ENCODE data around the gene EML1.
A peak's percentile ranks its signal among the peaks of the same experiment; 100 is the strongest.

EML1 gene

DNA sequence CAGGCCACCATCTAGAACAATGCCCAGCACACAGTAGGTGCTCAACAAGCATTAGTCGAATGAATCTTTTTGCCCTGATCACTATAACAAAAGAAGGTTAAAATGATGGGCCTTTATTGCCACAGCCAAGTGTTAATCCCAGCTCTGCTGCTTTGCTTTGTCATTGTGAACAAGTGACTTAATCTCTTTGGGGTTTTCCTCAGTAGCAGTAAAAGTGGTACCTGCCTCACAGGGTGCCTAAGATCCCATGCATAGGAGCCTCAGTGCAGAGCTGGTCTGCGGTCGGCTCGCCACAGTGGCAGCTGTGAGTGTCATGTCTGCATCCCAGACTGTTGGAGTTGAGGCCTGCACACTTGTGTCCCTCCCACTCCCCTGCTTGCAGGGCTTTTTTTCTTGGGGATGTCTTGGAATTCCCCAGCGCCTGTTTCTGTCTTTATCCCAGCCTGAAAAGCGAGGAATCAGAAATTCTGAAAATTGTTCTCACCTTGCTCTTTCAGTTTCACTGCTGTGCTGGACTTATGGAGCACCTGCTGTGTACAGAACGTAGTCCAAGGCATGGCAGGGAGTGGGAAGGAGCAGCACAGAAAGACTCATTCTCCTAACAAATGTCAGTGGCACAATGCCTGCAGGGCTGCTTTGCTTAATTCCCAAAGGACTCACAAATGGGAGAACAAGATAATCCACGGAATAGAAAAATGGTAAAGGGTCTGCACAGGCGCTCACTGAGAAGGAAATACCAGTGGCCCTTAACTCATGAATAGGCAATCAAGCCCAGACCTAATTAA is 90.8 kb downstream of the EML1 start:
- CTCF ChIA-PET = interaction anchor here (0.7 to 1.0 kb wide), 2 partner anchors 77 to 125 kb away, joined by 3 to 4 read pairs; no protein-coding TSS in a partner anchor
- TF ChIP-seq ELF4 (IDR thresholded peaks at IDR 0.05) (no peak), ZNF384 (IDR thresholded peaks at IDR 0.05) (no peak), FOXK2 (IDR thresholded peaks at IDR 0.05) (no peak), ARNT (IDR thresholded peaks at IDR 0.05) (no peak), L3MBTL2 (conservative IDR thresholded peaks at IDR 0.05) (no peak), FOXA1 (IDR thresholded peaks at IDR 0.05) (no peak), NFRKB (IDR thresholded peaks at IDR 0.05) (no peak), CTBP1 (IDR thresholded peaks at IDR 0.05; ENCODE audit: borderline replicate concordance) (no peak), SP1 (IDR thresholded peaks at IDR 0.05) (no peak), SUZ12 (IDR thresholded peaks at IDR 0.05) (no peak), FOXM1 (IDR thresholded peaks at IDR 0.05; ENCODE audit: borderline replicate concordance) (no peak), LEF1 (IDR thresholded peaks at IDR 0.05; ENCODE audit: borderline replicate concordance) (no peak), HDGF (IDR thresholded peaks at IDR 0.05; ENCODE audit: borderline replicate concordance) (no peak)
- TF ChIP-seq, protein P1, sequence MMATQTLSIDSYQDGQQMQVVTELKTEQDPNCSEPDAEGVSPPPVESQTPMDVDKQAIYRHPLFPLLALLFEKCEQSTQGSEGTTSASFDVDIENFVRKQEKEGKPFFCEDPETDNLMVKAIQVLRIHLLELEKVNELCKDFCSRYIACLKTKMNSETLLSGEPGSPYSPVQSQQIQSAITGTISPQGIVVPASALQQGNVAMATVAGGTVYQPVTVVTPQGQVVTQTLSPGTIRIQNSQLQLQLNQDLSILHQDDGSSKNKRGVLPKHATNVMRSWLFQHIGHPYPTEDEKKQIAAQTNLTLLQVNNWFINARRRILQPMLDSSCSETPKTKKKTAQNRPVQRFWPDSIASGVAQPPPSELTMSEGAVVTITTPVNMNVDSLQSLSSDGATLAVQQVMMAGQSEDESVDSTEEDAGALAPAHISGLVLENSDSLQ (IDR thresholded peaks at IDR 0.05) = no peak

DNA sequence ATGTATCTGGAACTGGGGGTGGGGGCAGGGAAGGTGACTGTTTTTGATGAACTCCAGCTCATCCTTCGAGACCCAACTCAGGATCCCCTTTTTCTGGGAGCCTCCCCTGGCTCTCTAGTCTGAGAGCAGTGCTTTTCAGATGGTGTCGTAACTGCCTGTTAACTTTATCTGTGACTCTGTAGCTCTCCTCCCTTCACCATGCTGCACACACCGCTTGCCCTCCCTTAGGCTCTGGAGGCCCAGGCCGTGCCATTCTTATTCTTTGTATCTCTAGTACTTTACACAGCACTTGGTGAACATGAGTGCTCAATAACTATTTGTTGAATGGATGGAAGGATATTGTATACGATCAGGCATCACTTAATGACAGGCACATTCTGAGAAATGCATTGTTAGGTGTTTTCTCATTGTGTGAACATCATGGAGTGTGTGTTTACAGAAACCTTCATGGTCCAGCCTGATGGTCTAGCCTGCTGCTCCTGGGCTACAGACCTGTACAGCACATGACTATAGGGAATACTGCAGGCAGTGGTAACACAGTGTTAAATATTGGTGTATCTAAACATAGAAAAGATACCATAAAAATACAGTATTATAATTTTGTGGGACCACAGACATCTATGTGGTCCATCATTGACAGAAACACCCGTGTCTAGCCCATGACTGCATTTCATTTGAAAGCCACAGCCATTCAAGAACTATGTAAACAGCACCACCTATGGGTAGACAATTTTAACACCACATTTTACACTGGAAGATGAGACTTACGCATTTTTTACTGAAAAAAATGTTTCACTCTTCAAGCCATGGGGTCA is 91.8 kb downstream of the EML1 start:
- POLR2A ChIA-PET = no interaction called here
- CTCF ChIA-PET = interaction anchor here (0.7 to 1.8 kb wide), 4 partner anchors 9 to 126 kb away, joined by 3 to 8 read pairs (median 4); no protein-coding TSS in a partner anchor
- no peak for TF ChIP-seq L3MBTL2 (conservative IDR thresholded peaks at IDR 0.05)
- TF ChIP-seq HDGF (IDR thresholded peaks at IDR 0.05; ENCODE audit: borderline replicate concordance) = no peak
- TF ChIP-seq FOXA1 (IDR thresholded peaks at IDR 0.05) = no peak
- no peak for TF ChIP-seq FOXK2 (IDR thresholded peaks at IDR 0.05)
- no peak for TF ChIP-seq LEF1 (IDR thresholded peaks at IDR 0.05; ENCODE audit: borderline replicate concordance)
- TF ChIP-seq SUZ12 (IDR thresholded peaks at IDR 0.05) = no peak
- no peak for TF ChIP-seq NFRKB (IDR thresholded peaks at IDR 0.05)
- TF ChIP-seq CTBP1 (IDR thresholded peaks at IDR 0.05; ENCODE audit: borderline replicate concordance) = no peak
- no peak for TF ChIP-seq ELF4 (IDR thresholded peaks at IDR 0.05)
- no peak for TF ChIP-seq TARDBP (IDR thresholded peaks at IDR 0.05)
- no peak for TF ChIP-seq ARNT (IDR thresholded peaks at IDR 0.05)
- TF ChIP-seq ZNF384 (IDR thresholded peaks at IDR 0.05) = no peak
- no peak for TF ChIP-seq SP1 (IDR thresholded peaks at IDR 0.05)
- no peak for TF ChIP-seq FOXM1 (IDR thresholded peaks at IDR 0.05; ENCODE audit: borderline replicate concordance)
- TF ChIP-seq, protein P1 (IDR thresholded peaks at IDR 0.05) = no peak
- TF ChIP-seq BHLHE40 (IDR thresholded peaks at IDR 0.05; ENCODE audit: borderline replicate concordance) = no peak
- peak; percentile 49 for DNase-seq (ENCODE audit: extremely low spot score)

More for the DNA sequence above, 90.8 kb downstream of the EML1 start:
- POLR2A ChIA-PET = interaction anchor here (0.7 kb wide), 1 partner anchor 87 kb away, joined by 3 read pairs; no protein-coding TSS in a partner anchor
- no peak for DNase-seq (ENCODE audit: extremely low spot score)

DNA sequence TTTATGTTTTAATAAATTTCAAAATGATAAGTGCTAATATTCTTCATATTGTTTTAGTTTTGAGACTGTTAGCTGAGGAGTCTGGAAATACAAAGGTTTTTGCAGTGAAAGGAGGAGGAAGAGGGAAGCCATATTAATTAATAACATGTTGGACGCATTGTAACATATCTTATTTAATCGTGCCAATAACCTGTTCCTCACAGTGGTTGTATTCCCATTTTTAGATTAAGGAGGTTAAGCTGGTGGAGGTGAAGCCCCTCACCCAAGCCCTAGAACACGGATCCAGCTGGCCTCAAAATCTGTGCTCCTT is 92.4 kb downstream of the EML1 start:
- POLR2A ChIA-PET = no interaction called here
- TF ChIP-seq, protein P1 (IDR thresholded peaks at IDR 0.05) = no peak
- TF ChIP-seq ELF4 (IDR thresholded peaks at IDR 0.05) = no peak
- TF ChIP-seq SP1 (IDR thresholded peaks at IDR 0.05) = no peak
- TF ChIP-seq NFRKB (IDR thresholded peaks at IDR 0.05) = no peak
- TF ChIP-seq TARDBP (IDR thresholded peaks at IDR 0.05) = no peak
- no peak for TF ChIP-seq LEF1 (IDR thresholded peaks at IDR 0.05; ENCODE audit: borderline replicate concordance)
- TF ChIP-seq ZNF384 (IDR thresholded peaks at IDR 0.05) = no peak
- no peak for TF ChIP-seq L3MBTL2 (conservative IDR thresholded peaks at IDR 0.05)
- TF ChIP-seq BHLHE40 (IDR thresholded peaks at IDR 0.05; ENCODE audit: borderline replicate concordance) = no peak
- no peak for TF ChIP-seq HDGF (IDR thresholded peaks at IDR 0.05; ENCODE audit: borderline replicate concordance)
- TF ChIP-seq FOXK2 (IDR thresholded peaks at IDR 0.05) = no peak
- no peak for TF ChIP-seq FOXM1 (IDR thresholded peaks at IDR 0.05; ENCODE audit: borderline replicate concordance)
- no peak for TF ChIP-seq CTBP1 (IDR thresholded peaks at IDR 0.05; ENCODE audit: borderline replicate concordance)
- no peak for TF ChIP-seq FOXA1 (IDR thresholded peaks at IDR 0.05)

DNA sequence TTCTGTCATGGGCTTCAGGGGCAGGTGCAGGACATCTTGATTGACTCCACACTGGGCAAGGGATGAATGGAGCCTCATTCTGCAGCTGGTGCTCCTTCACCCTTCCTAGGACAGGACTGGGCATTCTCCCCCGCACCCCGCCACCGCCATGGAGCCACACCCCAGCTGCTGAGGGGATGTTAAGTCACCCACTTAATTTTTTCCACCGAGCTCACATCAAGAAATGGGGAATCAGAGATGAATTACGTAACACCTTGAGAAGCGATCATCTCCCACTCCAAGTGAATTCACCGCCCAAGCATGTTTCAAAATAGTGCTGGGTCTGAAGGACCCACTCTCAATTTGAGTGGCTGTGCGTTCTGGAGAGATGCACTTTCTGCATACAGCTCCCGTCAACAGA is 94.2 kb downstream of the EML1 start:
- TF ChIP-seq LEF1 (IDR thresholded peaks at IDR 0.05; ENCODE audit: borderline replicate concordance) = no peak
- no peak for TF ChIP-seq FOXM1 (IDR thresholded peaks at IDR 0.05; ENCODE audit: borderline replicate concordance)
- no peak for TF ChIP-seq FOXK2 (IDR thresholded peaks at IDR 0.05)
- TF ChIP-seq CTBP1 (IDR thresholded peaks at IDR 0.05; ENCODE audit: borderline replicate concordance) = no peak
- no peak for TF ChIP-seq SP1 (IDR thresholded peaks at IDR 0.05)
- TF ChIP-seq TARDBP (IDR thresholded peaks at IDR 0.05) = no peak
- TF ChIP-seq BHLHE40 (IDR thresholded peaks at IDR 0.05; ENCODE audit: borderline replicate concordance) = no peak
- no peak for TF ChIP-seq FOXA1 (IDR thresholded peaks at IDR 0.05)
- POLR2A ChIA-PET = no interaction called here
- no peak for DNase-seq (ENCODE audit: extremely low spot score)
- CTCF ChIA-PET = interaction anchor here (1.0 to 1.7 kb wide), 2 partner anchors 13 to 158 kb away, joined by 3 read pairs; no protein-coding TSS in a partner anchor

More for the DNA sequence above, 92.4 kb downstream of the EML1 start:
- CTCF ChIA-PET = interaction anchor here (0.6 to 1.8 kb wide), 4 partner anchors 9 to 977 kb away, joined by 3 to 8 read pairs (median 3); no protein-coding TSS in a partner anchor
- no peak for DNase-seq (ENCODE audit: extremely low spot score)

DNA sequence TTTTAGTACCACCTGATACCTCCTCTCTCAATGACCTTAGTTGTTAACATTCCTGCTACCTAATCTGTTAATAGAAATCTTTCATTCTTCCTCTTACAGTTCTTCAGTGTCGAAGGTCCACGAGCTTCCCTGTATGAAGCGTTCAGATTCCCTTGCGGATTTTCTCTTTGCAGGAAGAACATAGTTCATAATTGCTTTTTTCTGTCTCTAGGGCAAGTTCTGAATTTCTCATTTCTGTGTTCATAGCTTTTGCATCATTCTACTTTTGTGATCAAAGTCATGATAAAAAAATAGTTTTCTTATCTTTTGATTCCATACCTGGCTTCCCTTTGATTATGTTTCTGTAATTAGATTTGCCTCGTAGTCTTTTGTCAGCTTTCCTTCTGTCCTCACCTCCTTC is 94.9 kb downstream of the EML1 start:
- TF ChIP-seq ELF4 (IDR thresholded peaks at IDR 0.05) = no peak
- TF ChIP-seq NFRKB (IDR thresholded peaks at IDR 0.05) = no peak
- TF ChIP-seq FOXM1 (IDR thresholded peaks at IDR 0.05; ENCODE audit: borderline replicate concordance) = no peak
- TF ChIP-seq HDGF (IDR thresholded peaks at IDR 0.05; ENCODE audit: borderline replicate concordance) = no peak
- no peak for TF ChIP-seq FOXA1 (IDR thresholded peaks at IDR 0.05)
- TF ChIP-seq, protein P1 (IDR thresholded peaks at IDR 0.05) = no peak
- TF ChIP-seq SUZ12 (IDR thresholded peaks at IDR 0.05) = no peak
- no peak for TF ChIP-seq L3MBTL2 (conservative IDR thresholded peaks at IDR 0.05)
- no peak for TF ChIP-seq SP1 (IDR thresholded peaks at IDR 0.05)
- no peak for TF ChIP-seq FOXK2 (IDR thresholded peaks at IDR 0.05)
- no peak for TF ChIP-seq LEF1 (IDR thresholded peaks at IDR 0.05; ENCODE audit: borderline replicate concordance)
- no peak for TF ChIP-seq ZNF384 (IDR thresholded peaks at IDR 0.05)
- no peak for TF ChIP-seq CTBP1 (IDR thresholded peaks at IDR 0.05; ENCODE audit: borderline replicate concordance)
- CTCF ChIA-PET = interaction anchor here (1.0 to 1.7 kb wide), 3 partner anchors 8 to 158 kb away, joined by 3 read pairs; no protein-coding TSS in a partner anchor

More for the DNA sequence above, 94.9 kb downstream of the EML1 start:
- no peak for DNase-seq (ENCODE audit: extremely low spot score)
- POLR2A ChIA-PET = no interaction called here

All from HEK293T (cell line).